AG04450 (cell line): ENCODE measurements around the gene FBRSL1. TPM values are rescaled to one million over a fixed set of nuclear protein-coding genes. Genes with fewer than 3 reads are reported as not detected.

Experiments
- CTCF ChIA-PET: fragments of 300-600, 350-600 bp; formaldehyde crosslinking; extraction: SDS; loops from one replicate; lab custom pipeline; 2022; ENCODE audit warnings: antibody characterized with exemption, inconsistent platforms; lab: Charles Lee
- POLR2A ChIA-PET: fragments of 350-600 bp; formaldehyde crosslinking; extraction: SDS; loops from one replicate; lab custom pipeline; 2021; ENCODE audit warnings: antibody characterized with exemption, inconsistent platforms; lab: Yijun Ruan, JAX
- DNase-seq: peaks from one replicate; pipeline ENCODE4 v3.0.0-alpha.2; 2011; ENCODE audit warnings: low read depth, low spot score
- H3K27ac ChIP-seq: one replicate; pipeline ENCODE4 v1.5.1; 2012; ENCODE audit warnings: low read depth, low read length, control low read depth
- H3K27me3 ChIP-seq: one replicate; pipeline ENCODE4 v1.6.0; 2012; ENCODE audit warnings: low read length; ENCODE audit not compliant: control insufficient read depth, insufficient read depth
- H3K4me3 ChIP-seq: 2 replicates; pipeline ENCODE4 v1.5.1; 2011; ENCODE audit warnings: mild to moderate bottlenecking, low read depth, low read length, control low read depth
- H3K9me3 ChIP-seq: 2 replicates; pipeline ENCODE4 v1.5.1; 2012; ENCODE audit warnings: low read length; ENCODE audit not compliant: control insufficient read depth, insufficient read depth
- CTCF ChIP-seq: IDR thresholded peaks from 2 replicates; pipeline ENCODE4 v1.5.1; 2011; ENCODE audit warnings: low read depth, low read length, control low read depth, inconsistent platforms
- polyA plus RNA-seq: library from polyadenylated mRNA; depleted of rRNA; stranded (reverse); fragments of >200 nt; gene quantifications from 2 replicates; pipeline ENCODE4 v1.2.3, GENCODE V29; 2011

The FBRSL1 gene
- polyA plus RNA-seq, 1 experiment = 1.1 TPM

GRCh38 chr12:132447731-132448462, 42.1 kb upstream of the FBRSL1 start:
- no peak for DNase-seq
- no peak for TF ChIP-seq CTCF
- ChIA-PET CTCF (no interaction called here), POLR2A (no interaction called here)
- Histone ChIP-seq H3K27ac (no peak overlapping the region), H3K27me3 (peaks cover 34% of the 10 kb centered on the region), H3K4me3 (no peak overlapping the region), H3K9me3 (no peaks in the 10 kb centered on the region; the same call in 1 of the 2 replicates)

- Histone ChIP-seq H3K4me3 (no peak overlapping the region), H3K27ac (no peak overlapping the region), H3K9me3 (no peaks in the 10 kb centered on the region; the same call in 1 of the 2 replicates), H3K27me3 (peaks cover 34% of the 10 kb centered on the region)
- DNase-seq = no peak
- ChIA-PET CTCF (no interaction called here), POLR2A (no interaction called here)
- no peak for TF ChIP-seq CTCF
Measured at GRCh38 chr12:132448463-132448820, 41.5 kb upstream of the FBRSL1 start.

- DNase-seq = no peak
- ChIA-PET CTCF (interaction anchor here (0.7 to 0.9 kb wide), 2 partner anchors 11 to 74 kb away, joined by 3 to 4 read pairs; no protein-coding TSS in a partner anchor), POLR2A (no interaction called here)
- Histone ChIP-seq H3K9me3 (peaks cover 1% of the 10 kb centered on the region; the same call in 1 of the 2 replicates), H3K27me3 (peaks cover 38% of the 10 kb centered on the region), H3K27ac (no peak overlapping the region), H3K4me3 (no peak overlapping the region)
- no peak for TF ChIP-seq CTCF
Measured at GRCh38 chr12:132449565-132450417, 40.2 kb upstream of the FBRSL1 start.

- H3K27ac ChIP-seq = no peak overlapping the region
- H3K4me3 ChIP-seq = no peak overlapping the region
- no peak for TF ChIP-seq CTCF
- DNase-seq = no peak
- POLR2A ChIA-PET = no interaction called here
- CTCF ChIA-PET = interaction anchor here (0.7 to 0.9 kb wide), 2 partner anchors 11 to 73 kb away, joined by 3 to 4 read pairs; no protein-coding TSS in a partner anchor
- peaks cover 38% of the 10 kb centered on the region for H3K27me3 ChIP-seq
- H3K9me3 ChIP-seq = peaks cover 9% of the 10 kb centered on the region
Measured at GRCh38 chr12:132450418-132451171, 39.4 kb upstream of the FBRSL1 start.
